Measurements from ENCODE around the gene ZNF681. TPM values are rescaled to one million over a fixed set of nuclear protein-coding genes. Genes with fewer than 3 reads are reported as not detected.

Gene ZNF681
- total RNA-seq, 3 donors from 2014 or later = 2.1 to 5.4 (median 3.3) TPM

GRCh38 chr19:23774106-23774505 lies 15.4 kb upstream of the ZNF681 start:
- intact Hi-C loops (cut with DNase I, micrococcal nuclease) = no loop called here
- Histone ChIP-seq H3K9me3 (no peaks in the 10 kb centered on the region), H3K36me3 (ENCODE audit: low read depth) (no peaks in the 10 kb centered on the region), H3K4me3 (no peak overlapping the region), H3K4me1 (ENCODE audit: low read depth) (no peaks in the 10 kb centered on the region)
- TF ChIP-seq, protein P1, sequence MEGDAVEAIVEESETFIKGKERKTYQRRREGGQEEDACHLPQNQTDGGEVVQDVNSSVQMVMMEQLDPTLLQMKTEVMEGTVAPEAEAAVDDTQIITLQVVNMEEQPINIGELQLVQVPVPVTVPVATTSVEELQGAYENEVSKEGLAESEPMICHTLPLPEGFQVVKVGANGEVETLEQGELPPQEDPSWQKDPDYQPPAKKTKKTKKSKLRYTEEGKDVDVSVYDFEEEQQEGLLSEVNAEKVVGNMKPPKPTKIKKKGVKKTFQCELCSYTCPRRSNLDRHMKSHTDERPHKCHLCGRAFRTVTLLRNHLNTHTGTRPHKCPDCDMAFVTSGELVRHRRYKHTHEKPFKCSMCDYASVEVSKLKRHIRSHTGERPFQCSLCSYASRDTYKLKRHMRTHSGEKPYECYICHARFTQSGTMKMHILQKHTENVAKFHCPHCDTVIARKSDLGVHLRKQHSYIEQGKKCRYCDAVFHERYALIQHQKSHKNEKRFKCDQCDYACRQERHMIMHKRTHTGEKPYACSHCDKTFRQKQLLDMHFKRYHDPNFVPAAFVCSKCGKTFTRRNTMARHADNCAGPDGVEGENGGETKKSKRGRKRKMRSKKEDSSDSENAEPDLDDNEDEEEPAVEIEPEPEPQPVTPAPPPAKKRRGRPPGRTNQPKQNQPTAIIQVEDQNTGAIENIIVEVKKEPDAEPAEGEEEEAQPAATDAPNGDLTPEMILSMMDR (IDR thresholded peaks at IDR 0.05) = no peak
- DNase-seq = no peak
- ATAC-seq = no peak

- DNase-seq = no peak
- H3K4me1 ChIP-seq (ENCODE audit: low read depth) = no peaks in the 10 kb centered on the region
- H3K36me3 ChIP-seq (ENCODE audit: low read depth) = no peaks in the 10 kb centered on the region
- no peak overlapping the region for H3K4me3 ChIP-seq
- intact Hi-C loops (cut with DNase I, micrococcal nuclease) = no loop called here
- ATAC-seq = no peak
- TF ChIP-seq, protein P1 (IDR thresholded peaks at IDR 0.05) = no peak
- H3K9me3 ChIP-seq = no peaks in the 10 kb centered on the region
These were observed 14.0 kb upstream of the ZNF681 start for GRCh38 chr19:23772675-23773063.

DNA sequence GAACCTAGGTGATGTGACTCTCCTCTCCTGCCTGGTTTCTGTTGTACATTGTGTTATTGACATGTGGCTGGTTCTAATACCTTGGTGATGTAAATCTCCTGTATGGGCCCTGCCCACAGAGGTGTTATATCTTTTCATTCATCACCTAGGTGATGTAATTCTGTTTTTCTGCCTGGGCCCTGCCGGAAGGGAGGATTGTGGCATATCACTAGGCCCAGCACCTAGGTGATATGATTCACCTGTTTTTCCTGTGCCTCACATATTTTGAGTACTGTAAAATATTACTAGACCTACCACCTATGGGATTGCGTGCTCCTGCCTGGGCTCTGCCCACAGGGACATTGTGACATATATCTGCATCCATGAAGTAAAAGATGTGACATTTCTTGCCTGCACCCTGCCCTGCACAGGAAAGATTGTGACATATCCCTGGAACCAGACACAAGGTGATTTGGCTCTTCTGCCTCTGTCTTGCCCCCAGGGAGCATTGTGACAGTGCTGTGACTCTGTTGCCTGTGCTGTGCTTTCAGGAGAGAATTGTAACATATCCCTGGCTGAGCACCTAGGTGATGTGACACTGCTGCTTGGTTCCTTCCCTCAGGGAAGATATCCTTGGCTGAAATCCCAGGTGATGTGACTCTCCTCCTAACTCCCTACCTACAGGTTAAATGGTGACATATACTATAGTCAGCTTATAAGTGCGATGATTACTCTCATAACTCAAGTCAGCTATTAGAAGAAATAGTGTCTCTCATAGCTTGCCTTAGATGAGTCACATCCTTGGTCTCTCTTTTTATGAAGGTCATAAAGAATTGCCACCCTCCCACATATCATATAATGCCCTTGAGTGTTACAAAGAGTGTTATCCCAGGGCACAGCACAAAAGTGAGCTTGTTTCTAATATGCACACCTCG lies 13.3 kb upstream of the ZNF681 start:
- TF ChIP-seq, protein P1 (IDR thresholded peaks at IDR 0.05) = no peak
- Histone ChIP-seq H3K9me3 (no peaks in the 10 kb centered on the region), H3K36me3 (ENCODE audit: low read depth) (no peaks in the 10 kb centered on the region), H3K4me3 (no peak overlapping the region), H3K4me1 (ENCODE audit: low read depth) (no peaks in the 10 kb centered on the region)
- ATAC-seq (peak; percentile 75), DNase-seq (no peak)
- intact Hi-C loops (cut with DNase I, micrococcal nuclease) = no loop called here

DNA sequence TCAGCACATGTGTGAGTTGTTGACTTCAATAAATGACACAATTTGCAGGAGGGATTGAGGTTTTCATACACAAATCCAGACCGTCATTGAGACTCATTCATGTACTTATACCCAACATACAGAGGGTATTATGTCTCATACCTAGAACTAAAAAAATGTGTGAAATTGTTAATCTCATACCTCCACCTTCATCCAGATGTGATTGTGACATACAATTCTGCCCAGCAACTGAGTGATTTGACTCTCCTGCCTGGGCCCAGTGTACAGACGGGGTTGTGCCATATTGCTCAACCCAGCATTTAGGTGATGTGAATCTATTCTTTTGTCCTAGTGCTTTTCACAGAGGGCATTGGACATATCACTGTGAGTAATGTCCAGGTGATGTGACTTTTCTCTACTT lies 12.6 kb upstream of the ZNF681 start:
- H3K4me1 ChIP-seq (ENCODE audit: low read depth) = no peaks in the 10 kb centered on the region
- no peaks in the 10 kb centered on the region for H3K36me3 ChIP-seq (ENCODE audit: low read depth)
- H3K4me3 ChIP-seq = no peak overlapping the region
- ATAC-seq (no peak), DNase-seq (no peak)
- no peaks in the 10 kb centered on the region for H3K9me3 ChIP-seq
- TF ChIP-seq, protein P1 (IDR thresholded peaks at IDR 0.05) = no peak
- intact Hi-C loops (cut with DNase I, micrococcal nuclease) = no loop called here

GRCh38 chr19:23770672-23771250 lies 12.1 kb upstream of the ZNF681 start:
- TF ChIP-seq, protein P1 (IDR thresholded peaks at IDR 0.05) = no peak
- H3K9me3 ChIP-seq = no peaks in the 10 kb centered on the region
- no peak overlapping the region for H3K4me3 ChIP-seq
- no peaks in the 10 kb centered on the region for H3K36me3 ChIP-seq (ENCODE audit: low read depth)
- intact Hi-C loops (cut with DNase I, micrococcal nuclease) = no loop called here
- ATAC-seq (no peak), DNase-seq (no peak)
- no peaks in the 10 kb centered on the region for H3K4me1 ChIP-seq (ENCODE audit: low read depth)
